ENCODE measurements around the gene SPECC1L.
"Not testable (repeated sequence)": the region's sequence is repeated elsewhere in the genome, so short reads cannot be mapped to it uniquely, and the experiment has no call there.

Gene SPECC1L

GRCh38 chr22:24282401-24282800 lies 11.8 kb downstream of the SPECC1L start:
- in situ Hi-C loops (cut with HindIII; ENCODE audit: low sequenced_read_pairs) = no loop called here

- in situ Hi-C loops (cut with HindIII; ENCODE audit: low sequenced_read_pairs) = no loop called here
Observed at GRCh38 chr22:24284747-24285203, 14.1 kb downstream of the SPECC1L start.

GRCh38 chr22:24285245-24285644 lies 14.6 kb downstream of the SPECC1L start:
- in situ Hi-C loops (cut with HindIII; ENCODE audit: low sequenced_read_pairs) = no loop called here

- in situ Hi-C loops (cut with HindIII; ENCODE audit: low sequenced_read_pairs) = not testable (repeated sequence)
Observed at GRCh38 chr22:24287212-24287611, 16.6 kb downstream of the SPECC1L start.

- in situ Hi-C loops (cut with HindIII; ENCODE audit: low sequenced_read_pairs) = not testable (repeated sequence)
Observed at GRCh38 chr22:24287801-24288200, 17.2 kb downstream of the SPECC1L start.

DNA sequence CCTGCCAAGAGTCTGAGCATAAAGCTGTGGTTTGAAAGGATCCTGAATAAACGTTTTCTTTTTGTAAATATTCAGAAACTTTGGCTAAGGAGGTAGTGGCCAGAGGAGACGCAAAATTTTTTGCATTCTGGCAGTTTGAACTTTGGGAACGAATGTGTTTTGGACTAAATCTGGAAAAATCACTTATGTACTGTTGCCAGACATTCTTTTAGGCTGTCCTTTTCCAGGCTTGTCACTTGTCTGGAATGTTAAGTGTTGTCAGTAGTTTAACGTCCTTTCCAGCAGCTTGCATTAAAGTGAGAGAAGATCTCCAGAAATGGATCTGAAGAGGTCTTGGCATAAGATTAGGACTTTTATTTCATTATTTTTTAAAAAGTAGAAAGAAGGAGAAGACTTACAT lies 18.5 kb downstream of the SPECC1L start:
- in situ Hi-C loops (cut with HindIII; ENCODE audit: low sequenced_read_pairs) = no loop called here

GRCh38 chr22:24289741-24290163 lies 19.1 kb downstream of the SPECC1L start:
- in situ Hi-C loops (cut with HindIII; ENCODE audit: low sequenced_read_pairs) = no loop called here

DNA sequence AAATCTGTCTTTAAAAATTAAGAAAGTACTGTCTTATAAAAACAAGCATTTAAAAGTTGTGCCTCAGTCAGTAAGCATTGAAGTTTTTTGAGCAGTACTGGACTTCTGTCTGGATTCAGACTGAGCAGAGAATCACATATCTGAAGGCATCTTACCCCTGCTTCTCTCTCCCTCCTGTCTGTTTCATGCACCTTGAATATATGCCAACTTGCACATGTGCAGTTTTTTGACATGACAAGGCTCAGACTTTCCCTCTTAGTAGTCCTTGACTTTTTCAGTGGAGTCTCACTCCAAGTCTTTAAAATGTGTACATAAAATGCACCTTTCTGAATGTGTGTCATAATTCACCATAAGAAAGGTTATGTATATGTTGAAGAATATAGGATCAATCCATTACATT lies 19.8 kb downstream of the SPECC1L start:
- in situ Hi-C loops (cut with HindIII; ENCODE audit: low sequenced_read_pairs) = no loop called here

DNA sequence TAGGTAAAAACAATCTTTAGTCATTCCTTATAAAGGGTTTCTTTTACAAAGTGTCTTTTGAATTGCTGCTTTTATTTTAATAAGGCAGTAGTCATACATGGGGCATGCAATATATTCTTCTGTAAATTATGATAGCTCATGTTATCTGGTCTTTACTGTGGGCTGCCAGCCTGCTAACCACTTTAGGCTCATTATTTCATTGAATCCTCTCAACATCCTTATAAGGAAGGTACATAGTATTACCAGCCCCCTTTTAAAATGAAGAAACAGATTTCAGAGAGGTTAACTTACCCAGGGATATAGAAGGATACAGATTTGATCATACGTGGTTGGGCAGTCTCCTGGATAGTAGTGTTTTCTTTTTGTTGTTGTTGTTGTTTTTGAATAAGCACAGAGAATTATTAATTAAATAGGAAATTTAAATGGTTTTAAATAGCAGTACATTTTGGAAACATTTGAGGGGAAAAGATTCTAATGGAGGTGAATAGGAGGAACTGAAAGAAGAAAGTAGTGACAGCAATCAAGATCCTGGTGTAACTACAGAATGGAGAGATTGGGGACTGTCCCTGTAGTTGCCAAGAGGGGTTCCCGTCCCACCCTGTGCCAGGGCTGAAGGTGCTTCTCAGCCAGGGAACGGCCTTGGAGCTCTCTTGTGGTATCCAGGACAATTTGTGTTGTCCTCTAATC lies 21.0 kb downstream of the SPECC1L start:
- in situ Hi-C loops (cut with HindIII; ENCODE audit: low sequenced_read_pairs) = no loop called here

DNA sequence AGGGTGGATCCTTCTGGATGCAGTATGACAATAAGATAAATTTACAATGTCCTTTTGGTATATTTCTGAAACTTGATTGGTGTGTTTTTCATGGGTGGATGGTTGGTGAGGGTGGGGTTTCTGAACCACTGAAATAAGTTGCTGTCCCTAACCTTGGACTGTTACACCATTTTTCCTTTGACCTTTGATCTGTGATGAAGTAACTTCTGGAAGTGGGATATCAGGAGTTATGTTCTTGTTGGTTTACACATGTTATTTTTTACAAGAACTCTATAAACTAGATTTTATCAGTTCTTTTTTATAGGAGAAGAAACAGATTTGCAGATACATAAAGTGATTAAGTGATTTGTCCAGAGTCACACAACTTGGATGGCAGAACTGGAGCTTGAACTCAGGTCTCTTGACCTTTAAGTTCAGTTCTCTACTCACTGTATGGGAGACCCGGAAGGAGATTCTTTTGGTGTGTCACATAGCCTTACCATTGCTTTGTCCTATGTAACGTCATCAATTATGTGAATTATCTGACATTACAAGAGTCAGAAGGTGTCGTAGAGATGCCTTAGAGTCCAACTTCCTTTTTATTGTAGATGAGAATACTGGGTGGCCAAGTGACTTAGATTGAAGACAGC lies 21.7 kb downstream of the SPECC1L start:
- in situ Hi-C loops (cut with HindIII; ENCODE audit: low sequenced_read_pairs) = not testable (repeated sequence)

DNA sequence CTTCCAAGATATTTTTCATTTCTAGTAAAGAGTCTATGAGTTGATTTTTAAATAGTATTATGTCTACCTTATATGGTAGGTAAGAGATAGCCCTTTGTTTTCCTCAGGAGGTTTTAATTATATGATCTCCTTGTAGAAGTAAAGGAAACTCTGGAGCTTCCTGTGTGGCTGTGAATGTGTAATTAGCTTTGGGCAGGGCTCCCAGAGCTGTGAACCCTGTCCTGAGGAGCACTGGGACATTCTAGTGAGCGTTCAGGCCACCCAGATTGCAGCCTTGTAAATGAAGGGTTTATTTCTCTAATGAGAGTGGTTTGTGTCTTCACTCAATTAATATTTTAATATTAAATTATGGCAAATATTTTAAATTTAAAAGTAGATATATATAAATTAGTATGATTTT lies 24.3 kb downstream of the SPECC1L start:
- in situ Hi-C loops (cut with HindIII; ENCODE audit: low sequenced_read_pairs) = not testable (repeated sequence)

DNA sequence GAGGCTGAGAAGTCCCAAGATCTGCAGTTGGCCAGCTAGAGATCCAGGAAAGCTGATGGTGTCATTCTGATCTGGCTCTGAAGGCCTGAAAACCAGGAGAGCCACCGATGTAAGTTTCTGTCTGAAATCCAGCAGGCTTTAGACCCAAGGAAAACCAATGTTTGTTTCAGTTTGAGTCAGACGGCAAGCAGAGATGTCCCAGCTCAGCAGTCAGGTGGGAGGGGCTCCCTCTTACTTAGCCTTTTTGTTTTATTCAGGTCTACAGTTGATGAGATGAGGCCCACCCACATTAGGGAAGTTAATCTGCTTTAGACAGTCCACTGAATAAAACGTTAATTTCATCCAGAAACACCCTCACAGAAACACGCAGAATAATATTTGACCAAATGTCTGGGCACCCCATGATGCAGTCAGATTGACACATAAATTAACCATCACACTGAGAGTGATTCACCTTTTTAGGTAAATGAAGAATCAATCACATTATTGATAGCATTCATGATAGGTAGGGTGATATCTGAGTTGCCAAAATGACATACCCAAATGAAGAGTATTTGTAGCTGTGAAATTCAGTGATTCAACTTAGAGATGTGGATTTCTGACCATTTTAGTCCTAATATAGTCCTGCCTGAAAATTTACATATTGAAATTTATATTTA lies 28.0 kb downstream of the SPECC1L start:
- in situ Hi-C loops (cut with HindIII; ENCODE audit: low sequenced_read_pairs) = not testable (repeated sequence)

DNA sequence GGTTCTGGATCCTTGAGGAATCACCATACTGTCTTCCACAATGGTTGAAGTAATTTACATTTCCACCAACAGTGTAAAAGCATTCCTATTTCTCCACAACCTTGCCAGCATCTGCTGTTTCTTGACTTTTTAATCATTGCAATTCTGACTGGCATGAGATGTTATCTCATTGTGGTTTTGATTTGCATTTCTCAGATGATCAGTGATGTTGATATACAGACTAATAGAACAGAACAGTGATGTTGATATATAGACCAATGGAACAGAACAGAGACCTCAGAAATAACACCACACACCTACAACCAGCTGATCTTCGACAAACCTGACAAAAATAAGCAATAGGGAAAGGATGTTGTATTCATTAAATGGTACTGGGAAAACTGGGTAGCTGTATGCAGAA lies 29.9 kb downstream of the SPECC1L start:
- in situ Hi-C loops (cut with HindIII; ENCODE audit: low sequenced_read_pairs) = not testable (repeated sequence)

GRCh38 chr22:24302591-24302990 lies 32.0 kb downstream of the SPECC1L start:
- in situ Hi-C loops (cut with HindIII; ENCODE audit: low sequenced_read_pairs) = no loop called here

- in situ Hi-C loops (cut with HindIII; ENCODE audit: low sequenced_read_pairs) = no loop called here
Observed at GRCh38 chr22:24303007-24303406, 32.4 kb downstream of the SPECC1L start.

DNA sequence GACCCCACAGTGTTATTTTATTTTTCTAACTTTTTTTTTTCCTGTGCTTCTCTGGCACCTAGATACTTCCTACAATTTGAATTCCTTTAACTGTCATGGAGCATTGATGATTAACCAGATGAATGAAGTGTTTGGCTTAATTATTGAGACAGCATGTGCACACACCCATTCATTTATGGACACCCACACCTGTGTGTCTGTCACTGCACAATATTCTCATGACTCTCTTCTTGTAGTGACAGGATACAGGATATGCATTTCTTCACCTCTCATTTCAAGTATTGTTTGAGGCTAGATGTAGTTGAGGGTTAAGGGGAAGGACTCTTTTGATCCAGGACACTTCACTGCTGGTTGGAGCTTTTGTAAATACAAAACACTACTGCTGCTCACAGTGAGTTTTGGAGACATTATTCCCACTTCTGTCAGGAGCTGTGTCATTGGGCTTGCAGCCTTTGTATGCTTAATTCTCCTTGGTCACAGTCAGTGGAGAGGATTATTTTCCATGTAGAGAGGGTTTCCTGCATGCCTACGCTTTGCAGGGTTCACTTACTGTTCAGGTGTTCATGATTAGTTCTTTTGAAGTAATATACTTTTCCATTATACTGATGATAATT lies 33.5 kb downstream of the SPECC1L start:
- in situ Hi-C loops (cut with HindIII; ENCODE audit: low sequenced_read_pairs) = no loop called here

GRCh38 chr22:24305260-24305692 lies 34.6 kb downstream of the SPECC1L start:
- in situ Hi-C loops (cut with HindIII; ENCODE audit: low sequenced_read_pairs) = no loop called here

GRCh38 chr22:24310969-24311368 lies 40.3 kb downstream of the SPECC1L start:
- in situ Hi-C loops (cut with HindIII; ENCODE audit: low sequenced_read_pairs) = no loop called here

DNA sequence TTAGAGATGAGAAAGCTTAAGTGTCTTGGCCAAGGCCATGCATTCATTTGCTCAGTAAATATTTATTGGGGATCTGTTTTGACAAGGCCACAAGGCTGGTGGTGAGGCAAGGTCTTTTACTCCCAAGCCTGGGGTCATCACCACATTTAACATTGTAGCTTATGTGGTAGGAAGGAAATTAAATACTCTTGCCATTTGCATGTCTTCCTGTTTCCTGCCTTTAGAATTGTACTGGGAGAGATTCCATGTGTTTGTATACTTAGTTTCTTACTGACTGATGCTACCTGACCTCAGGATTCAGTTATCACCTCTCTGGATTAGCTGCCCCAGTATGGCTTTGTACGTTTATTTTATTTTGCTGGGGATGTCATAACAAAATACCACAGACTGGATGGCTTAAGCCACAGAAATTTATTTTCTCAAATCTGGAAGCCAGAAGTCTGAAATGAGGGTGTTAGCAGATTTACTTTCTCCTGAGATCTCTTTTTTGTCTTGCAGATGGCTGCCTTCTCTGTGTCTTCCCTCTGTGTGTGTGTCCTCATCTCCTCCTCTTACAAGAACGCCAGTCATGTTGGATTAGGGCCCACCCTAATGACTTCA lies 44.8 kb downstream of the SPECC1L start:
- in situ Hi-C loops (cut with HindIII; ENCODE audit: low sequenced_read_pairs) = no loop called here

GRCh38 chr22:24316264-24316663 lies 45.6 kb downstream of the SPECC1L start:
- in situ Hi-C loops (cut with HindIII; ENCODE audit: low sequenced_read_pairs) = not testable (repeated sequence)

- in situ Hi-C loops (cut with HindIII; ENCODE audit: low sequenced_read_pairs) = not testable (repeated sequence)
Observed at GRCh38 chr22:24317511-24317910, 46.9 kb downstream of the SPECC1L start.

Measured in DLD1 (cell line).